T-helper 2 cell treated with Interferon-gamma antibody and Interleukin-4, amounts not matched to agents 5 μg/mL and 100 μg/mL, for 36 hours (primary cell): Measurements from ENCODE around the gene GTF2IRD1.

Experiments used
- DNase-seq: peaks from one replicate; pipeline ENCODE4 v3.0.0; 2021; ENCODE audit warnings: low spot score
- H3K27ac Mint-ChIP-seq: one replicate; pipeline ENCODE4 v1.8.0; 2021; ENCODE audit warnings: mild to moderate bottlenecking, mixed read lengths
- H3K27me3 Mint-ChIP-seq: one replicate; pipeline ENCODE4 v1.8.0; 2021; ENCODE audit warnings: low read depth, mixed read lengths
- H3K36me3 Mint-ChIP-seq: one replicate; pipeline ENCODE4 v1.8.0; 2021; ENCODE audit warnings: low read depth, mixed read lengths
- H3K4me1 Mint-ChIP-seq: one replicate; pipeline ENCODE4 v1.8.0; 2021; ENCODE audit warnings: low read depth, mixed read lengths
- H3K4me3 Mint-ChIP-seq: one replicate; pipeline ENCODE4 v1.8.0; 2022; ENCODE audit warnings: mild to moderate bottlenecking, moderate library complexity, mixed read lengths
- H3K9me3 Mint-ChIP-seq: one replicate; pipeline ENCODE4 v1.8.0; 2021; ENCODE audit warnings: mixed read lengths

The GTF2IRD1 gene

DNA sequence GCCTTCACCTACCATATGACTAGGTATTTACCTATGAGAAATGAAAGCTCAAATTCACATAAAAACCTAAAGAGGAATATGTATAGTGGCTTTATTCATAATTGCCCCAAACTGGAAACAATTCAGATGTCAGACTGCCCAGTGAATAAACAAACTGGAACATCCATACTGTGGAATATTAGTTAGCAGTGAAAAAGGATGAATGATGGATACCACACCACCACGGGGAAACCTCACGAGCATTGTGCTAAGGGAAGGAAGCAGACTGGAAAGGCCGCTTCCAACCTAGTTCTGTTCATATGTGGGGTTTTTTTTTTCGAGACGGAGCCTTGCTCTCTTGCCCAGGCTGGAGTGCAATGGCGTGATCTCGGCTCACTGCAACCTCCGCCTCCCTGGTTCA lies 16.8 kb downstream of the GTF2IRD1 start:
- Mint-ChIP-seq H3K27ac (no peak overlapping the region), H3K4me1 (no peaks in the 10 kb centered on the region), H3K36me3 (no peaks in the 10 kb centered on the region), H3K27me3 (no peaks in the 10 kb centered on the region), H3K9me3 (no peaks in the 10 kb centered on the region), H3K4me3 (no peak overlapping the region)
- DNase-seq = no peak

DNA sequence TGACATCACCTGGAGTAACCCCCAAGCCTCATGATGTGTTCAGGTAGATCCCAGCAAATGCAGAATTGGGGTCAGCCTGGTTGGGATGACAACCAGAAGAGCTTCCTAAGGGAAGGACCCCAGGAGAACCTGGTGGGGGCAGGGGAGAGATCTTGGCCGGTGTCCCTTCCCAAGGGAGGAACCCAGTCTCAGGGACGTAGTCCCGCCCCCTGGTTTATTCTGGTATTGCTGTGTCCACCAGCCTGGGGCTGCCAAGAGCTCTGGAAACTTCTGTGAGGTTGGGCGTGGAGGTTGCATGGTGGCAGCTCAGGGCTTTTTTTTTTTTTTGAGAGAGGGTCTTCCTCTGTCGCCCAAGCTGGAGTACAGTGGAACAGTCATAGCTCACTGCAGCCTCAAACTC lies 19.4 kb downstream of the GTF2IRD1 start:
- Mint-ChIP-seq H3K36me3 (no peaks in the 10 kb centered on the region), H3K27me3 (no peaks in the 10 kb centered on the region), H3K9me3 (no peaks in the 10 kb centered on the region), H3K4me1 (no peaks in the 10 kb centered on the region), H3K4me3 (no peak overlapping the region), H3K27ac (no peak overlapping the region)
- DNase-seq = no peak

DNA sequence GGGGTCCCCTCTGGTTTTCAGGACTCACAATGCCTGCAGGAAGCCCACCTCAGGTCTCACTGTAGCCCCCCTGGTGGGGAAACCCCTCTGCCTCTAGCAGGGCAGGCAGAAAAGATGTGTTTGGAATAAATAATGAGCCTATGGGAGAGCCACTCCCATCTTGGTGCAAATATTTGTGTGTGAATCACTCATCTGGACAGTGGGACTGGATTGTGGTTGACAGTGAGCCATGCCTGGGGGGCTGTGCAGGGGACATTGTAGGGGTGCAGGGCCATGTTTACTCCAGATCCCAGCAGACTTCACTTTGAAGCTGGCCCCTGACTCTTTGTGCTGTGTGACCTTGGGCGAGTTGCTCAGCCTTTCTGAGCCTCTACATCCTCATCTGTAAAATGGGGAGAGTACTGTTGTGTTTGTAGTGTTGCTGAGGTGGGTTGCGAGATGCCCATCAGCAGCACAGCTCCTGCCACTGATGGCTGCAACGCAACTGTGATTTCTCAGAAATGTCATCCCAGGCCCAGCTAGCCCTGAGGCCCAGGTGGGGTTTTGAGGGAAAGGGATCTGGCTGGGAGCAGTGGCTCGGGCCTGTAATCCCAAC lies 20.7 kb downstream of the GTF2IRD1 start:
- no peaks in the 10 kb centered on the region for H3K27me3 Mint-ChIP-seq
- H3K27ac Mint-ChIP-seq = no peak overlapping the region
- no peaks in the 10 kb centered on the region for H3K36me3 Mint-ChIP-seq
- no peak for DNase-seq
- H3K4me1 Mint-ChIP-seq = no peaks in the 10 kb centered on the region
- no peaks in the 10 kb centered on the region for H3K9me3 Mint-ChIP-seq
- H3K4me3 Mint-ChIP-seq = no peak overlapping the region

GRCh38 chr7:74475243-74475986 lies 21.7 kb downstream of the GTF2IRD1 start:
- H3K9me3 Mint-ChIP-seq = no peaks in the 10 kb centered on the region
- no peaks in the 10 kb centered on the region for H3K4me1 Mint-ChIP-seq
- H3K4me3 Mint-ChIP-seq = no peak overlapping the region
- no peak for DNase-seq
- H3K27ac Mint-ChIP-seq = no peak overlapping the region
- no peaks in the 10 kb centered on the region for H3K36me3 Mint-ChIP-seq
- no peaks in the 10 kb centered on the region for H3K27me3 Mint-ChIP-seq

- Mint-ChIP-seq H3K27ac (no peak overlapping the region), H3K4me1 (no peaks in the 10 kb centered on the region), H3K9me3 (no peaks in the 10 kb centered on the region), H3K27me3 (no peaks in the 10 kb centered on the region), H3K36me3 (no peaks in the 10 kb centered on the region), H3K4me3 (no peak overlapping the region)
- DNase-seq = no peak
These were observed 22.3 kb downstream of the GTF2IRD1 start for GRCh38 chr7:74475987-74476350.

DNA sequence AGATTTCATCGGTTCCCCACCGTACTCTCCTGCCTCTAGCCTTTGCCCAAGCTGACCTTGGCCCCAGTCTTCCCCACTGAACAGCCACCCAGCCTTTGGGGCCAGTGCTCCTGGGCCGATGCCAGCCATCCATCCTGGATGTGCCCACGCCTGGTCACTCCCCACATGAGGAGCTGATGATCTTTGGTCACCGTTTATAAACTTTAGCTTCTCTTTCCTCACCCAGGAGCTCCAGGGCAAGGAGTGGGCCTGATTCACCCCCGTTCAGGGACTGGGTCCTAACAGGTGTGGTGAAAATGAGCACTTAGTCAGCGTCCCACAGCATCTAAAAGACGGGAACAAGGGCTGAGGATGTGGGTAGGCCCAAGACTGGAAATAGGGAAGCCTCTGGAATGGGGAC lies 22.9 kb downstream of the GTF2IRD1 start:
- Mint-ChIP-seq H3K36me3 (no peaks in the 10 kb centered on the region), H3K9me3 (no peaks in the 10 kb centered on the region), H3K27ac (no peak overlapping the region), H3K27me3 (no peaks in the 10 kb centered on the region), H3K4me3 (no peak overlapping the region), H3K4me1 (no peaks in the 10 kb centered on the region)
- no peak for DNase-seq

DNA sequence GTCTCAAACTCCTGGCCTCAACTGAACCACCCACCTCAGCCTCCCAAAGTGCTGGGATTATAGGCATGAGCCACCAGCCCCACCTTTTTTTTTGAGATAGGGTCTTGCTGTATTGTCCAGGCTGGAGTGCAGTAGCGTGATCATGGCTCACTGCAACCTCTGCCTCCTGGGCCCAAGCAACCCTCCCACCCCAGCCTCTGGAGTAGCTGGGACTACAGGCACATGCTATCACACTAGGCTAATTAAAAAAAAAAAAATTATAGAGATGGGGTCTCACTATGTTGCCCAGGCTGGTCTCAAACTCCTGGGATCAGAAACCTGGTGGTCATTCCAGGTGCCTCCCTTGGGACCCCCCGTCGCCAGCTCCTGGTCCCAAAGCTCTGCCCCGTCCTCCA lies 25.0 kb downstream of the GTF2IRD1 start:
- no peak overlapping the region for H3K27ac Mint-ChIP-seq
- H3K4me1 Mint-ChIP-seq = no peaks in the 10 kb centered on the region
- DNase-seq = no peak
- no peaks in the 10 kb centered on the region for H3K9me3 Mint-ChIP-seq
- H3K36me3 Mint-ChIP-seq = no peaks in the 10 kb centered on the region
- peaks cover 4% of the 10 kb centered on the region for H3K27me3 Mint-ChIP-seq
- H3K4me3 Mint-ChIP-seq = no peak overlapping the region

GRCh38 chr7:74479066-74479781 lies 25.5 kb downstream of the GTF2IRD1 start:
- H3K9me3 Mint-ChIP-seq = no peaks in the 10 kb centered on the region
- no peaks in the 10 kb centered on the region for H3K4me1 Mint-ChIP-seq
- no peaks in the 10 kb centered on the region for H3K36me3 Mint-ChIP-seq
- H3K27ac Mint-ChIP-seq = no peak overlapping the region
- no peak overlapping the region for H3K4me3 Mint-ChIP-seq
- DNase-seq = no peak
- peaks cover 4% of the 10 kb centered on the region for H3K27me3 Mint-ChIP-seq

DNA sequence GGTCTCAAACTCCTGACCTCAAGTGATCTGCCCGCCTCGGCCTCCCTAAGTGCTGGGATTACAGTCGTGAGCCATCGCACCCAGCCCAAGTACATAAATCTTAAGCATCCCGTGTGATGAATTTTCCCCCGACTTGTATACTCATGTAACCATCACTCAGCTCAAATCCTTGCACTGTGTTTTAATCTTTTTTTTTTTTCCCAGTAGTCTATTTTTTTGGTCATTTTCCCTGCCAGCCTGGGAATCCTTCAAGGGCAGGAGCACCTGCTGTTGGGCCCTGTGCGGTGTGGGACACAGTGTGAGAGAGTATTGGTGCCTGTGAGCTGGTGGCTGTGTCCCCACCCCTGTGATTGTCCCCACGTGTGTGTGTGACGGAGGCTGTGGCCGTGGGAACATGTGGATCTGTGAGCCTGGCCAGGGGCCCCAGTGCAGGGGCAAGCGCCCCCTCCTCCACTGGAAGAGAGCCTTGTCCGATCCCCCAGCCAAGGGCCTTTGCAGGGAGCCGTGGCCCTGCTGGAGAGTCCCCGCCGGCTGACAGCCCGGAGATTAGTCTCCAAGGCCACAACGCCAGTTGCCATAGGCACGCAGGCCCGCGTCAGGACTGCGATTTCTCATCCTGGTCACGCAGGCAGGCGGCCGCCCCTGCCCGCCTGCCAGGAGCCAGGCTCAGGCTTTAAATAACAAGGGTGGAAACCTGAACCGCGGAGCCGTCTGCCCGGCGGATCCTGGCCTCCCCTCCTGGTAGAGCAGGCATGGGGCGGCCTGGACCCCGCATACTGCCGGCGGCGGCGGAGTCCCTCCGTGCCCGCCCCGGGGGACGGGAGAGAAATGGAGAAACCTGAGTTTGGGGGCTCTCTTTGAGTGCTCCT lies 26.5 kb downstream of the GTF2IRD1 start:
- no peak for DNase-seq
- H3K36me3 Mint-ChIP-seq = no peaks in the 10 kb centered on the region
- no peaks in the 10 kb centered on the region for H3K4me1 Mint-ChIP-seq
- H3K27ac Mint-ChIP-seq = no peak overlapping the region
- H3K9me3 Mint-ChIP-seq = no peaks in the 10 kb centered on the region
- peaks cover 4% of the 10 kb centered on the region for H3K27me3 Mint-ChIP-seq
- H3K4me3 Mint-ChIP-seq = no peak overlapping the region

GRCh38 chr7:74480861-74481417 lies 27.2 kb downstream of the GTF2IRD1 start:
- no peak for DNase-seq
- no peak overlapping the region for H3K4me3 Mint-ChIP-seq
- no peaks in the 10 kb centered on the region for H3K36me3 Mint-ChIP-seq

DNA sequence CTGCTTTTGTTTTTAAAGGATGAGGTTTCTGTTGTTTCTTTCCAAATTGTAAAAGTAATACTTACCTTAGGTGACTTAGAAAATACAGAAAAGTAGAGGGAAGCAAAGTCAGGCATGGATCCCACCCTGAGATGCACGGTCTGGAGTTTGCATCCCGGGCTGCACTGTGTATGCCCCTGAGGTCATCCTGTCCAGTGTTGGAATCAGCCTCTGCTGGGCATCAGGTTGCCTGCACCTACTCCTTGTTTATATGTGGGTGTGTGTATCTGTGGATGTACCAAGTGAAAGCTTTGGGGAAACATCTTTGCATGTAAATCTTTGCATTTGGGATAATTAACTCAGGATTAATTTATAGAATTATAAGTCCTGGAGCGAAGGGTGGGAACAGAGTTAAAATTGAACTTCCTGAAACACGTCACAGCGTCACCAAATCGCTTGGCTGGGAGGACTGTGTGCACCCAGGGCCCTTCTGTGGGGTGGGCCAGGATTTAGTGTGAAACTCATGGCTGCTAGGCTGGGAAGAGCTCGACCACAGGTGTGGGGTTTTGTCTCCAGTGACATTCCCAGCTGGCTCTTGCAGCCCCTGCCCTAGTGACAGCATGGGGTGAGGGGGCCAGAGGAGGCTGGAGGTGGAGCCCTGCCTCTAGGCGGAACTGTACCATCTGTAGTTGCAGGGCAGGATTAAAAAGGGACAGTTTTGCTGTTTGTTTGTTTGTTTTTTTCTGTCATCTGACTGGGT lies 27.9 kb downstream of the GTF2IRD1 start:
- H3K4me3 Mint-ChIP-seq = no peak overlapping the region
- H3K4me1 Mint-ChIP-seq = no peaks in the 10 kb centered on the region
- no peak for DNase-seq
- peaks cover 4% of the 10 kb centered on the region for H3K27me3 Mint-ChIP-seq
- H3K27ac Mint-ChIP-seq = no peak overlapping the region
- no peaks in the 10 kb centered on the region for H3K9me3 Mint-ChIP-seq
- no peaks in the 10 kb centered on the region for H3K36me3 Mint-ChIP-seq

More at GRCh38 chr7:74480861-74481417, 27.2 kb downstream of the GTF2IRD1 start:
- H3K27ac Mint-ChIP-seq = no peak overlapping the region
- H3K9me3 Mint-ChIP-seq = no peaks in the 10 kb centered on the region
- H3K27me3 Mint-ChIP-seq = peaks cover 4% of the 10 kb centered on the region
- no peaks in the 10 kb centered on the region for H3K4me1 Mint-ChIP-seq

DNA sequence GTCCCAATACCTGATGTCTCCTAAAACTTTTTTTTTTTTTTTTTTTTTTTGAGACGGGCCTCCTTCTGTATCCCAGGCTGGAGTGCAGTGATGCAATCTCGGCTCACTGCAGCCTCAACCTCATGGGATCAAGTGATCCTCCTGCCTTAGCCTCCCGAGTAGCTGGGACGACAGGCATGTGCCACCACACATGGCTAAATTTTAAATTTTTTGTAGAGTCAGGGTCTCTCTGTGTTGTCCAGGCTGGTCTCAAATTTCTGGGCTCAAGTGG lies 28.4 kb downstream of the GTF2IRD1 start:
- H3K36me3 Mint-ChIP-seq = no peaks in the 10 kb centered on the region
- peaks cover 4% of the 10 kb centered on the region for H3K27me3 Mint-ChIP-seq
- no peak overlapping the region for H3K4me3 Mint-ChIP-seq
- H3K27ac Mint-ChIP-seq = no peak overlapping the region
- no peak for DNase-seq
- H3K4me1 Mint-ChIP-seq = no peaks in the 10 kb centered on the region
- no peaks in the 10 kb centered on the region for H3K9me3 Mint-ChIP-seq

DNA sequence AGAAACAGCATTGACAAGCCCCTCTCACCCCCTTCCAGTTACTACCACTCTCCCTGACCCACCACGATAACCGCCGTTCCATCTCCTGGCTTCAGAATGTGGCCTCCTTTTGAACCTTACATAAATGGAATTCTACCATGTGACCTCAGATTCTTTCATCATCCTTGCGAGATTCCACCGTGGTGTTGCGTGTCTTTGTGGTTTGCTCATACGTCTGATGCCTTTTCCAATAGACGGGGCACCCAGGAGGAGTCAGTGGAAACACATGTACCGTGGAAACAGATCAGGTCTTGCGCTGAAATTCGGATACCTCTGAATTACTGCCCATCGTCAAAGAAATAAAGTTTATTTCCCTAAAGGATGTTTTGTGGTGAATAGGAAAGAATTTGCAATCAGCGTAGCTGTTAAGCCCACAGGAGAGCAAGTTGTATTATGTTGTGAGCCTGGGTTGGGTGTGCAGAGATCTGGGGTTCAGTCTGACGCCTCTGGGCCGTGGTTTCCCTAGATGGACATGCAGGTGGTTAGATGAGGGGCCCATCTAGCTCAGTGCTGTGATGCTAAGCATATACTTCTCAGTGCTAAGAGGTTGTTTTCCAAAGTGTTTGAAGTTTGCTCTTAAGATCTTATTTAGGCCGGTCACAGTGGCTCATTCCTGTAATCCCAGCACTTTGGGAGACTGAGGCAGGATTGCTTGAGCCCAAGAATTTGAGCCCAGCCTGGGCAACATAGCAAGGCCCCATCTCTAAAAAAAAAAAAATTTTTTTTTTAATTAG lies 29.1 kb downstream of the GTF2IRD1 start:
- Mint-ChIP-seq H3K36me3 (no peaks in the 10 kb centered on the region), H3K9me3 (no peaks in the 10 kb centered on the region), H3K27ac (no peak overlapping the region), H3K4me3 (no peak overlapping the region), H3K4me1 (no peaks in the 10 kb centered on the region), H3K27me3 (peaks cover 4% of the 10 kb centered on the region)
- no peak for DNase-seq
